SK-N-SH (cell line): ENCODE results near the gene CXCL17. TPM values are rescaled to one million over a fixed set of nuclear protein-coding genes. Genes with fewer than 3 reads are reported as not detected.

Experiments
- CTCF ChIA-PET: fragments of 300-600, 350-600 bp; formaldehyde crosslinking; extraction: SDS; loops from one replicate; lab custom pipeline; 2021; lab: Yijun Ruan, JAX
- POLR2A ChIA-PET: fragments of 350-600 bp; sonication (Branson Sonifier 250); formaldehyde crosslinking; extraction: SDS; loops from one replicate; lab custom pipeline; 2020; ENCODE audit warnings: antibody characterized with exemption, inconsistent platforms; lab: Yijun Ruan, JAX
- DNase-seq: peaks from one replicate; pipeline ENCODE4 v3.0.0; 2012
- H2AFZ ChIP-seq: fragments of 200-600 bp; sonication (generic); 2 replicates; pipeline ENCODE4 v1.8.1; 2016; ENCODE audit warnings: antibody characterized with exemption, mild to moderate bottlenecking, low read depth
- H3F3A ChIP-seq: fragments of 200-600 bp; sonication (generic); replicated peaks from 2 replicates; pipeline ENCODE3; 2016; ENCODE audit warnings: antibody characterized with exemption, mild to moderate bottlenecking; ENCODE audit not compliant: insufficient read depth
- H3K27ac ChIP-seq, 2 experiments: fragments of 200-500 bp in 1 of 2; fragments of 200-600 bp in 1 of 2; sonication (Bioruptor generic) in 1 of 2; sonication (generic), shearing (Covaris generic) in 1 of 2; 2 replicates each; pipeline versions ENCODE4 v1.5.1 to v1.6.1; 2014 to 2016; ENCODE audit warnings: low read depth in 2 of 2, inconsistent platforms in 1 of 2, low read length in 1 of 2, mild to moderate bottlenecking in 1 of 2, mixed read lengths in 1 of 2
- H3K27me3 ChIP-seq: fragments of 200-600 bp; sonication (generic), shearing (Covaris generic); 2 replicates; pipeline ENCODE4 v1.6.1; 2016; ENCODE audit warnings: mixed run types; ENCODE audit not compliant: insufficient read depth
- H3K36me3 ChIP-seq, 2 experiments: fragments of 200-500 bp in 1 of 2; fragments of 200-600 bp in 1 of 2; sonication (Bioruptor generic) in 1 of 2; sonication (generic) in 1 of 2; replicated peaks in 1 of 2; 2 replicates each; pipeline versions ENCODE3 to v1.5.1; 2014 to 2016; ENCODE audit warnings: low read length in 1 of 2, mild to moderate bottlenecking in 1 of 2; ENCODE audit not compliant: insufficient read depth in 2 of 2, control insufficient read depth in 1 of 2
- H3K4me1 ChIP-seq, 2 experiments: fragments of 200-500 bp in 1 of 2; fragments of 200-600 bp in 1 of 2; sonication (Bioruptor generic) in 1 of 2; sonication (generic), shearing (Covaris generic) in 1 of 2; 2 replicates each; pipeline versions ENCODE4 v1.5.1 to v1.6.1; 2014 to 2016; ENCODE audit warnings: low read depth in 1 of 2, low read length in 1 of 2, mixed run types in 1 of 2; ENCODE audit not compliant: insufficient read depth in 2 of 2, control insufficient read depth in 1 of 2
- H3K4me2 ChIP-seq: fragments of 200-600 bp; sonication (generic), shearing (Covaris generic); 2 replicates; pipeline ENCODE4 v1.6.1; 2017; ENCODE audit warnings: mixed run types
- H3K4me3 ChIP-seq, 2 experiments: fragments of 200-500 bp in 1 of 2; fragments of 200-600 bp in 1 of 2; sonication (Bioruptor generic) in 1 of 2; sonication (generic), shearing (Covaris generic) in 1 of 2; 2 replicates each; pipeline versions ENCODE4 v1.5.1 to v1.8.1; 2014 to 2016; ENCODE audit warnings: low read depth in 2 of 2, inconsistent platforms in 1 of 2, low read length in 1 of 2, mild to moderate bottlenecking in 1 of 2, mixed read lengths in 1 of 2, moderate library complexity in 1 of 2
- H3K79me2 ChIP-seq: fragments of 200-600 bp; sonication (generic); 2 replicates; pipeline ENCODE4 v1.8.1; 2017; ENCODE audit warnings: mild to moderate bottlenecking; ENCODE audit not compliant: insufficient read depth
- H3K9ac ChIP-seq: fragments of 200-600 bp; sonication (generic); 2 replicates; pipeline ENCODE4 v1.6.1; 2017; ENCODE audit warnings: mixed run types
- H3K9me2 ChIP-seq: fragments of 200-600 bp; sonication (generic); 2 replicates; pipeline ENCODE4 v1.6.1; 2017; ENCODE audit warnings: mixed run types
- H3K9me3 ChIP-seq: fragments of 200-600 bp; sonication (generic); 2 replicates; pipeline ENCODE4 v1.6.1; 2017; ENCODE audit warnings: mixed run types, mild to moderate bottlenecking, moderate library complexity
- H4K20me1 ChIP-seq: fragments of 200-600 bp; sonication (generic); 2 replicates; pipeline ENCODE4 v1.6.1; 2017; ENCODE audit warnings: mild to moderate bottlenecking, mixed run types; ENCODE audit not compliant: insufficient read depth
- FOXJ3 ChIP-seq: sonication (generic); formaldehyde crosslinking; IDR thresholded peaks from 2 replicates; pipeline ENCODE4 v1.5.1; 2020; ENCODE audit warnings: mild to moderate bottlenecking, missing genetic modification reagents
- GABPA ChIP-seq: IDR thresholded peaks from 2 replicates; pipeline ENCODE4 v1.4.0; 2012; ENCODE audit warnings: low read depth, mild to moderate bottlenecking
- JUND ChIP-seq: IDR thresholded peaks from 2 replicates; pipeline ENCODE4 v1.4.0; 2012
- MEF2A ChIP-seq: IDR thresholded peaks from 2 replicates; pipeline ENCODE4 v1.4.0; 2012; ENCODE audit warnings: low read depth, borderline replicate concordance
- MXI1 ChIP-seq: IDR thresholded peaks from 2 replicates; pipeline ENCODE4 v1.6.1; 2012; ENCODE audit warnings: mild to moderate bottlenecking, low read depth, low read length, improper control_type of control experiment
- NRF1 ChIP-seq: IDR thresholded peaks from 2 replicates; pipeline ENCODE4 v1.6.1; 2012; ENCODE audit warnings: low read depth, mild to moderate bottlenecking, low read length
- PBX3 ChIP-seq: IDR thresholded peaks from 2 replicates; pipeline ENCODE4; 2012
- POLR2AphosphoS5 ChIP-seq: IDR thresholded peaks from 2 replicates; pipeline ENCODE4 v1.6.1; 2012; ENCODE audit warnings: low read depth, low read length
- RAD21 ChIP-seq: IDR thresholded peaks from 2 replicates; pipeline ENCODE4 v1.6.1; 2012; ENCODE audit warnings: mild to moderate bottlenecking, low read length
- RCOR1 ChIP-seq: fragments of 150-350 bp; IDR thresholded peaks from 2 replicates; pipeline ENCODE4 v1.6.1; 2017; ENCODE audit warnings: antibody characterized with exemption, low read length
- RFX5 ChIP-seq: IDR thresholded peaks from 2 replicates; pipeline ENCODE4 v1.6.1; 2012; ENCODE audit warnings: mild to moderate bottlenecking, improper control_type of control experiment, low read length
- RXRA ChIP-seq: IDR thresholded peaks from 2 replicates; pipeline ENCODE4 v1.4.0; 2012; ENCODE audit warnings: low read depth, mild to moderate bottlenecking, borderline replicate concordance
- SIN3A ChIP-seq: IDR thresholded peaks from 2 replicates; pipeline ENCODE4 v1.6.1; 2012; ENCODE audit warnings: low read depth, mild to moderate bottlenecking, low read length, moderate library complexity, borderline replicate concordance
- TAF1 ChIP-seq: IDR thresholded peaks from 2 replicates; pipeline ENCODE4 v1.6.1; 2012; ENCODE audit warnings: low read depth, mild to moderate bottlenecking, low read length, moderate library complexity, borderline replicate concordance
- TCF12 ChIP-seq: IDR thresholded peaks from 2 replicates; pipeline ENCODE4 v1.4.0; 2012
- TEAD4 ChIP-seq: IDR thresholded peaks from 2 replicates; pipeline ENCODE4 v1.4.0; 2012; ENCODE audit warnings: mild to moderate bottlenecking, borderline replicate concordance; ENCODE audit not compliant: insufficient read depth
- WGBS: methylation state at CpG from one replicate; pipeline ENCODE4 v1.1.6; 2017; ENCODE audit warnings: low lambda C conversion rate; 5-methylcytosine and 5-hydroxymethylcytosine counted together
- polyA plus RNA-seq, 3 experiments: library from polyadenylated mRNA; depleted of rRNA; stranded (reverse); fragments of >200 nt; gene quantifications; 2 replicates each; pipeline ENCODE4 v1.2.3, GENCODE V29; 2012
- TF ChIP-seq, protein P1 (sequence below): fragments of 150-350 bp; IDR thresholded peaks from 2 replicates; pipeline ENCODE4 v1.6.1; 2016; ENCODE audit warnings: mild to moderate bottlenecking, low read depth, low read length
- TF ChIP-seq, protein P2 (sequence below): IDR thresholded peaks from 2 replicates; pipeline ENCODE4 v1.4.0; 2012; ENCODE audit warnings: low read depth, borderline replicate concordance

CXCL17 gene
- polyA plus RNA-seq, 1 of the 3 experiments (the other 2 are of a cell fraction): not detected

GRCh38 chr19:42421591-42422031, 21.1 kb downstream of the CXCL17 start:
- no peaks in the 10 kb centered on the region for H3K9me2 ChIP-seq
- H3F3A ChIP-seq: no peaks in the 10 kb centered on the region
- H3K4me1 ChIP-seq: peaks cover 0 to 21% of the 10 kb centered on the region in 2 experiments; a peak in 1 of 4 replicates
- H3K4me2 ChIP-seq: no peak overlapping the region
- H3K27ac ChIP-seq: no peak overlapping the region
- no peaks in the 10 kb centered on the region for H3K9me3 ChIP-seq
- ChIA-PET POLR2A (no interaction called here), CTCF (no interaction called here)
- no peaks in the 10 kb centered on the region for H3K36me3 ChIP-seq
- H3K9ac ChIP-seq: no peak overlapping the region
- no peak overlapping the region for H3K4me3 ChIP-seq
- no peak overlapping the region for H2AFZ ChIP-seq
- H3K79me2 ChIP-seq: no peaks in the 10 kb centered on the region
- no peak for TF ChIP-seq TCF12
- TF ChIP-seq NRF1: no peak
- no peak for TF ChIP-seq MEF2A
- TF ChIP-seq TEAD4: no peak
- no peak for TF ChIP-seq TAF1
- TF ChIP-seq JUND: no peak
- TF ChIP-seq PBX3: no peak
- TF ChIP-seq, protein P1, sequence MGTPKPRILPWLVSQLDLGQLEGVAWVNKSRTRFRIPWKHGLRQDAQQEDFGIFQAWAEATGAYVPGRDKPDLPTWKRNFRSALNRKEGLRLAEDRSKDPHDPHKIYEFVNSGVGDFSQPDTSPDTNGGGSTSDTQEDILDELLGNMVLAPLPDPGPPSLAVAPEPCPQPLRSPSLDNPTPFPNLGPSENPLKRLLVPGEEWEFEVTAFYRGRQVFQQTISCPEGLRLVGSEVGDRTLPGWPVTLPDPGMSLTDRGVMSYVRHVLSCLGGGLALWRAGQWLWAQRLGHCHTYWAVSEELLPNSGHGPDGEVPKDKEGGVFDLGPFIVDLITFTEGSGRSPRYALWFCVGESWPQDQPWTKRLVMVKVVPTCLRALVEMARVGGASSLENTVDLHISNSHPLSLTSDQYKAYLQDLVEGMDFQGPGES: no peak
- TF ChIP-seq MXI1: no peak
- no peak for TF ChIP-seq RXRA
- no peak for TF ChIP-seq FOXJ3 (CRISPR knock-in tag)
- TF ChIP-seq RCOR1: no peak
- no peak for TF ChIP-seq GABPA
- TF ChIP-seq SIN3A: no peak
- TF ChIP-seq, all 33 proteins: peak for 0
- no peak for DNase-seq
- H3K27me3 ChIP-seq: no peaks in the 10 kb centered on the region
- no peaks in the 10 kb centered on the region for H4K20me1 ChIP-seq
- 71% methylated on average over 8 of the region's 9 CpGs for WGBS

- no peaks in the 10 kb centered on the region for H3K36me3 ChIP-seq
- peaks cover 0 to 21% of the 10 kb centered on the region in 2 experiments; a peak in 1 of 4 replicates for H3K4me1 ChIP-seq
- H3K27ac ChIP-seq: no peak overlapping the region
- no peaks in the 10 kb centered on the region for H3K9me3 ChIP-seq
- no peak overlapping the region for H3K4me3 ChIP-seq
- H2AFZ ChIP-seq: no peak overlapping the region
- no peaks in the 10 kb centered on the region for H3K27me3 ChIP-seq
- no peaks in the 10 kb centered on the region for H3F3A ChIP-seq
- no peak for DNase-seq
- CTCF ChIA-PET: interaction anchor here (2.1 kb wide), 1 partner anchor 20 kb away, joined by 8 read pairs; no protein-coding TSS in a partner anchor
- H3K9ac ChIP-seq: no peak overlapping the region
- H4K20me1 ChIP-seq: no peaks in the 10 kb centered on the region
- H3K9me2 ChIP-seq: no peaks in the 10 kb centered on the region
- no peak overlapping the region for H3K4me2 ChIP-seq
- no peaks in the 10 kb centered on the region for H3K79me2 ChIP-seq
- TF ChIP-seq, protein P2, sequence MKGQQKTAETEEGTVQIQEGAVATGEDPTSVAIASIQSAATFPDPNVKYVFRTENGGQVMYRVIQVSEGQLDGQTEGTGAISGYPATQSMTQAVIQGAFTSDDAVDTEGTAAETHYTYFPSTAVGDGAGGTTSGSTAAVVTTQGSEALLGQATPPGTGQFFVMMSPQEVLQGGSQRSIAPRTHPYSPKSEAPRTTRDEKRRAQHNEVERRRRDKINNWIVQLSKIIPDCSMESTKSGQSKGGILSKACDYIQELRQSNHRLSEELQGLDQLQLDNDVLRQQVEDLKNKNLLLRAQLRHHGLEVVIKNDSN: no peak
- TF ChIP-seq TEAD4: no peak
- TF ChIP-seq RFX5: no peak
- no peak for TF ChIP-seq POLR2AphosphoS5
- TF ChIP-seq RAD21: no peak
- POLR2A ChIA-PET: no interaction called here
- 94% methylated on average over 4 of the region's 4 CpGs for WGBS
Measured at GRCh38 chr19:42421101-42421500, 21.6 kb downstream of the CXCL17 start.
